Activated gamma-delta T cell (primary cell): ENCODE data around the gene FMO1.
"Not testable (repeated sequence)": the region's sequence is repeated elsewhere in the genome, so short reads cannot be mapped to it uniquely, and the experiment has no call there.

Experiments used
- DNase-seq: peaks from one replicate; lab custom pipeline; 2025; lab: John Stamatoyannopoulos, UW

FMO1 gene

GRCh38 chr1:171279678-171280077 lies 31.4 kb downstream of the FMO1 start:
- no peak for DNase-seq

GRCh38 chr1:171280599-171280998 lies 32.3 kb downstream of the FMO1 start:
- DNase-seq, result no peak

- DNase-seq, result no peak
Observed at GRCh38 chr1:171286032-171286705, 37.9 kb downstream of the FMO1 start.

- no peak for DNase-seq
Observed at GRCh38 chr1:171290621-171291020, 42.3 kb downstream of the FMO1 start.

- no peak for DNase-seq
Observed at GRCh38 chr1:171292799-171293198, 44.5 kb downstream of the FMO1 start.

- DNase-seq, result not testable (repeated sequence)
Observed at GRCh38 chr1:171295383-171295782, 47.1 kb downstream of the FMO1 start.

GRCh38 chr1:171295821-171296220 lies 47.5 kb downstream of the FMO1 start:
- no peak for DNase-seq

GRCh38 chr1:171296897-171297296 lies 48.6 kb downstream of the FMO1 start:
- DNase-seq, result no peak

GRCh38 chr1:171298696-171299095 lies 50.4 kb downstream of the FMO1 start:
- DNase-seq, result no peak

GRCh38 chr1:171299342-171299741 lies 51.0 kb downstream of the FMO1 start:
- no peak for DNase-seq

- no peak for DNase-seq
Observed at GRCh38 chr1:171300401-171300800, 52.1 kb downstream of the FMO1 start.

- no peak for DNase-seq
Observed at GRCh38 chr1:171310661-171311087, 62.4 kb downstream of the FMO1 start.

- no peak for DNase-seq
Observed at GRCh38 chr1:171311771-171312558, 63.7 kb downstream of the FMO1 start.

GRCh38 chr1:171313319-171313834 lies 65.1 kb downstream of the FMO1 start:
- no peak for DNase-seq

GRCh38 chr1:171313835-171314320 lies 65.6 kb downstream of the FMO1 start, which contains the start of gene FMO4:
Gene FMO4 (plus strand): TSS chr1:171314183. CDS start chr1:171319826, 5,643 bp downstream.
- DNase-seq, result no peak

GRCh38 chr1:171329251-171329650 lies 81.0 kb downstream of the FMO1 start:
- no peak for DNase-seq

GRCh38 chr1:171334024-171334640 lies 85.8 kb downstream of the FMO1 start:
- DNase-seq, result no peak
